ENCODE results near the gene SPATC1L.

Gene SPATC1L

GRCh38 chr21:46155514-46156377 is 28.5 kb downstream of the SPATC1L start, which contains the start of gene FTCD:
Gene FTCD, minus strand, starts transcription at chr21:46155579. Its CDS starts 56 bp downstream, at chr21:46155523.
- H2BK5ac ChIP-seq (ENCODE audit: low read length): no peak within 1 kb of the TSS
- no peaks in the 10 kb centered on the region for H3K79me2 ChIP-seq (ENCODE audit: control insufficient read depth, insufficient read depth, low read length)
- no peak within 1 kb of the TSS for H3K9ac ChIP-seq (ENCODE audit: low read length)
- no peaks in the 10 kb centered on the region for H3K27me3 ChIP-seq (ENCODE audit: insufficient read depth, low read length, poor library complexity)
- H3K4me1 ChIP-seq (ENCODE audit: control insufficient read depth, low read depth, low read length): no peaks in the 10 kb centered on the region
- no peak within 1 kb of the TSS for H3K18ac ChIP-seq (ENCODE audit: low read length)
- no peak within 1 kb of the TSS for H2BK15ac ChIP-seq (replicated peaks; ENCODE audit: low read depth)
- DNase-seq: no peak
- no peak within 1 kb of the TSS for H2BK120ac ChIP-seq (ENCODE audit: low read depth, low read length)
- H3K4me3 ChIP-seq (ENCODE audit: low read length): no peak within 1 kb of the TSS
- no peak within 1 kb of the TSS for H3K23ac ChIP-seq (ENCODE audit: low read length)
- no peaks in the 10 kb centered on the region for H3K36me3 ChIP-seq (ENCODE audit: control insufficient read depth, insufficient read depth, low read length)
- no peak within 1 kb of the TSS for H4K5ac ChIP-seq (ENCODE audit: low read length)
- H3K27ac ChIP-seq (ENCODE audit: low read depth, low read length): no peak within 1 kb of the TSS
- no peak within 1 kb of the TSS for H4K8ac ChIP-seq (ENCODE audit: low read depth, low read length)
- no peaks in the 10 kb centered on the region for H3K79me1 ChIP-seq (ENCODE audit: low read length)
- no peak within 1 kb of the TSS for H2AK5ac ChIP-seq (ENCODE audit: low read length)
- no peak within 1 kb of the TSS for H3K4me2 ChIP-seq (ENCODE audit: low read length)
- H3K56ac ChIP-seq (ENCODE audit: low read length): no peak within 1 kb of the TSS
- no CpG with 5 or more reads among the region's 34 CpGs for WGBS (ENCODE audit: extremely low coverage, insufficient coverage, low lambda C conversion rate)
- no peak within 1 kb of the TSS for H3K4ac ChIP-seq (ENCODE audit: low read depth, low read length)

GRCh38 chr21:46154955-46155513 is 29.2 kb downstream of the SPATC1L start:
- H3K23ac ChIP-seq (ENCODE audit: low read length): no peak overlapping the region
- H3K18ac ChIP-seq (ENCODE audit: low read length): no peak overlapping the region
- H4K5ac ChIP-seq (ENCODE audit: low read length): no peak overlapping the region
- DNase-seq: no peak
- H3K4me1 ChIP-seq (ENCODE audit: control insufficient read depth, low read depth, low read length): no peaks in the 10 kb centered on the region
- no peaks in the 10 kb centered on the region for H3K36me3 ChIP-seq (ENCODE audit: control insufficient read depth, insufficient read depth, low read length)
- no peak overlapping the region for H3K27ac ChIP-seq (ENCODE audit: low read depth, low read length)
- H3K79me2 ChIP-seq (ENCODE audit: control insufficient read depth, insufficient read depth, low read length): no peaks in the 10 kb centered on the region
- no peak overlapping the region for H3K4me3 ChIP-seq (ENCODE audit: low read length)
- no peak overlapping the region for H2AK5ac ChIP-seq (ENCODE audit: low read length)
- H3K56ac ChIP-seq (ENCODE audit: low read length): no peak overlapping the region
- WGBS (ENCODE audit: extremely low coverage, insufficient coverage, low lambda C conversion rate): no CpG with 5 or more reads among the region's 16 CpGs
- H2BK15ac ChIP-seq (replicated peaks; ENCODE audit: low read depth): no peak overlapping the region
- H3K4ac ChIP-seq (ENCODE audit: low read depth, low read length): no peak overlapping the region
- H3K27me3 ChIP-seq (ENCODE audit: insufficient read depth, low read length, poor library complexity): no peaks in the 10 kb centered on the region
- no peak overlapping the region for H4K8ac ChIP-seq (ENCODE audit: low read depth, low read length)
- no peak overlapping the region for H2BK5ac ChIP-seq (ENCODE audit: low read length)
- no peaks in the 10 kb centered on the region for H3K79me1 ChIP-seq (ENCODE audit: low read length)
- no peak overlapping the region for H2BK120ac ChIP-seq (ENCODE audit: low read depth, low read length)
- no peak overlapping the region for H3K9ac ChIP-seq (ENCODE audit: low read length)
- H3K4me2 ChIP-seq (ENCODE audit: low read length): no peak overlapping the region

- Histone ChIP-seq H3K79me1 (ENCODE audit: low read length) (no peaks in the 10 kb centered on the region), H3K4me2 (ENCODE audit: low read length) (no peak overlapping the region), H3K27ac (ENCODE audit: low read depth, low read length) (no peak overlapping the region), H3K27me3 (ENCODE audit: insufficient read depth, low read length, poor library complexity) (no peaks in the 10 kb centered on the region), H3K4me3 (ENCODE audit: low read length) (no peak overlapping the region), H4K8ac (ENCODE audit: low read depth, low read length) (no peak overlapping the region), H3K56ac (ENCODE audit: low read length) (peak overlapping the region; percentile 79), H3K4me1 (ENCODE audit: control insufficient read depth, low read depth, low read length) (no peaks in the 10 kb centered on the region), H3K36me3 (ENCODE audit: control insufficient read depth, insufficient read depth, low read length) (no peaks in the 10 kb centered on the region), H3K4ac (ENCODE audit: low read depth, low read length) (no peak overlapping the region), H2AK5ac (ENCODE audit: low read length) (no peak overlapping the region), H3K18ac (ENCODE audit: low read length) (no peak overlapping the region), H3K23ac (ENCODE audit: low read length) (no peak overlapping the region), H3K9ac (ENCODE audit: low read length) (no peak overlapping the region), H4K5ac (ENCODE audit: low read length) (no peak overlapping the region), H2BK15ac (replicated peaks; ENCODE audit: low read depth) (no peak overlapping the region), H2BK5ac (ENCODE audit: low read length) (no peak overlapping the region), H3K79me2 (ENCODE audit: control insufficient read depth, insufficient read depth, low read length) (no peaks in the 10 kb centered on the region), H2BK120ac (ENCODE audit: low read depth, low read length) (no peak overlapping the region)
- no CpG with 5 or more reads among the region's 39 CpGs for WGBS (ENCODE audit: extremely low coverage, insufficient coverage, low lambda C conversion rate)
- no peak for DNase-seq
These were observed 29.9 kb downstream of the SPATC1L start for GRCh38 chr21:46154155-46154954.

GRCh38 chr21:46153247-46154154 is 30.8 kb downstream of the SPATC1L start:
- H2AK5ac ChIP-seq (ENCODE audit: low read length): peak overlapping the region; percentile 54
- no peak overlapping the region for H3K4me3 ChIP-seq (ENCODE audit: low read length)
- peak; percentile 83 for DNase-seq
- no CpG with 5 or more reads among the region's 33 CpGs for whole genome bisulfite sequencing (ENCODE audit: extremely low coverage, insufficient coverage, low lambda C conversion rate)
- no peak overlapping the region for H4K8ac ChIP-seq (ENCODE audit: low read depth, low read length)
- H3K79me1 ChIP-seq (ENCODE audit: low read length): no peaks in the 10 kb centered on the region
- H3K4me1 ChIP-seq (ENCODE audit: control insufficient read depth, low read depth, low read length): no peaks in the 10 kb centered on the region
- peak overlapping the region; percentile 79 for H3K56ac ChIP-seq (ENCODE audit: low read length)
- no peak overlapping the region for H3K4me2 ChIP-seq (ENCODE audit: low read length)
- H2BK5ac ChIP-seq (ENCODE audit: low read length): no peak overlapping the region
- no peak overlapping the region for H2BK15ac ChIP-seq (replicated peaks; ENCODE audit: low read depth)
- H3K36me3 ChIP-seq (ENCODE audit: control insufficient read depth, insufficient read depth, low read length): no peaks in the 10 kb centered on the region
- no peaks in the 10 kb centered on the region for H3K79me2 ChIP-seq (ENCODE audit: control insufficient read depth, insufficient read depth, low read length)
- H3K4ac ChIP-seq (ENCODE audit: low read depth, low read length): no peak overlapping the region
- H3K9ac ChIP-seq (ENCODE audit: low read length): peak overlapping the region; percentile 42
- no peak overlapping the region for H4K5ac ChIP-seq (ENCODE audit: low read length)
- peak overlapping the region; percentile 5 for H3K18ac ChIP-seq (ENCODE audit: low read length)
- H2BK120ac ChIP-seq (ENCODE audit: low read depth, low read length): peak overlapping the region; percentile 33
- no peaks in the 10 kb centered on the region for H3K27me3 ChIP-seq (ENCODE audit: insufficient read depth, low read length, poor library complexity)
- no peak overlapping the region for H3K23ac ChIP-seq (ENCODE audit: low read length)
- H3K27ac ChIP-seq (ENCODE audit: low read depth, low read length): peak overlapping the region; percentile 27

GRCh38 chr21:46152927-46153246 is 31.4 kb downstream of the SPATC1L start:
- Histone ChIP-seq H3K4me1 (ENCODE audit: control insufficient read depth, low read depth, low read length) (no peaks in the 10 kb centered on the region), H2BK120ac (ENCODE audit: low read depth, low read length) (no peak overlapping the region), H3K4me2 (ENCODE audit: low read length) (no peak overlapping the region), H4K5ac (ENCODE audit: low read length) (no peak overlapping the region), H2BK15ac (replicated peaks; ENCODE audit: low read depth) (no peak overlapping the region), H3K36me3 (ENCODE audit: control insufficient read depth, insufficient read depth, low read length) (no peaks in the 10 kb centered on the region), H3K23ac (ENCODE audit: low read length) (no peak overlapping the region), H3K79me1 (ENCODE audit: low read length) (no peaks in the 10 kb centered on the region), H3K56ac (ENCODE audit: low read length) (peak overlapping the region; percentile 66), H4K8ac (ENCODE audit: low read depth, low read length) (no peak overlapping the region), H3K27ac (ENCODE audit: low read depth, low read length) (no peak overlapping the region), H3K79me2 (ENCODE audit: control insufficient read depth, insufficient read depth, low read length) (no peaks in the 10 kb centered on the region), H3K18ac (ENCODE audit: low read length) (no peak overlapping the region), H3K9ac (ENCODE audit: low read length) (peak overlapping the region; percentile 17), H3K27me3 (ENCODE audit: insufficient read depth, low read length, poor library complexity) (no peaks in the 10 kb centered on the region), H2AK5ac (ENCODE audit: low read length) (no peak overlapping the region), H3K4me3 (ENCODE audit: low read length) (no peak overlapping the region), H2BK5ac (ENCODE audit: low read length) (no peak overlapping the region), H3K4ac (ENCODE audit: low read depth, low read length) (no peak overlapping the region)
- DNase-seq: no peak
- no CpG with 5 or more reads among the region's 18 CpGs for WGBS (ENCODE audit: extremely low coverage, insufficient coverage, low lambda C conversion rate)

All from mesendoderm (in vitro differentiated cells).